Measurements from ENCODE around the gene ZNF367. TPM values are rescaled to one million over a fixed set of nuclear protein-coding genes. Genes with fewer than 3 reads are reported as not detected.

ZNF367 gene
- total and polyA plus RNA-seq, 7 donors: 0.28 to 3.5 (median 1.4) TPM

GRCh38 chr9:96460470-96460869, 42.3 kb upstream of the ZNF367 start:
- Histone ChIP-seq H3K4me3 (no peak overlapping the region), H3K27me3 (no peaks in the 10 kb centered on the region), H3K9me3 (no peaks in the 10 kb centered on the region), H3K27ac (no peak overlapping the region), H3K36me3 (peaks cover 0 to 25% (median 5%) of the 10 kb centered on the region in 4 donors), H3K4me1 (no peaks in the 10 kb centered on the region)
- no peak for DNase-seq
- 94 to 96% methylated on average over 5 of the region's 5 CpGs for WGBS, 2 donors
- TF ChIP-seq CTCF (IDR thresholded peaks at IDR 0.05) (no peak), EP300 (IDR thresholded peaks at IDR 0.05) (no peak), POLR2A (IDR thresholded peaks at IDR 0.05) (no peak), POLR2AphosphoS5 (IDR thresholded peaks at IDR 0.05) (no peak)
- intact Hi-C loops (cut with DNase I): no loop called here

- H3K9me3 ChIP-seq: no peaks in the 10 kb centered on the region
- intact Hi-C loops (cut with DNase I): no loop called here
- no peak for DNase-seq
- H3K27ac ChIP-seq: no peak overlapping the region
- TF ChIP-seq CTCF (IDR thresholded peaks at IDR 0.05): no peak
- TF ChIP-seq POLR2A (IDR thresholded peaks at IDR 0.05): no peak
- peaks cover 0 to 22% (median 4%) of the 10 kb centered on the region in 4 donors for H3K36me3 ChIP-seq
- no peak overlapping the region for H3K4me3 ChIP-seq
- 96 to 97% methylated on average over 7 of the region's 7 CpGs for WGBS, 2 donors
- no peaks in the 10 kb centered on the region for H3K27me3 ChIP-seq
- no peaks in the 10 kb centered on the region for H3K4me1 ChIP-seq
These were observed 41.3 kb upstream of the ZNF367 start for GRCh38 chr9:96459268-96460007.

GRCh38 chr9:96458226-96458625, 40.1 kb upstream of the ZNF367 start:
- WGBS, 2 donors: 93 to 94% methylated on average over 8 of the region's 8 CpGs
- H3K4me1 ChIP-seq: no peaks in the 10 kb centered on the region
- H3K27me3 ChIP-seq: no peaks in the 10 kb centered on the region
- H3K9me3 ChIP-seq: no peaks in the 10 kb centered on the region
- H3K27ac ChIP-seq: no peak overlapping the region
- no peak for DNase-seq
- intact Hi-C loops (cut with DNase I): no loop called here
- H3K4me3 ChIP-seq: no peak overlapping the region
- peaks cover 0 to 22% (median 4%) of the 10 kb centered on the region in 4 donors for H3K36me3 ChIP-seq
- no peak for TF ChIP-seq POLR2AphosphoS5 (IDR thresholded peaks at IDR 0.05)
- TF ChIP-seq POLR2A (IDR thresholded peaks at IDR 0.05): no peak
- no peak for TF ChIP-seq CTCF (IDR thresholded peaks at IDR 0.05)
- no peak for TF ChIP-seq EP300 (IDR thresholded peaks at IDR 0.05)

GRCh38 chr9:96457266-96457665, 39.1 kb upstream of the ZNF367 start:
- Histone ChIP-seq H3K27me3 (no peaks in the 10 kb centered on the region), H3K4me1 (no peaks in the 10 kb centered on the region), H3K27ac (no peak overlapping the region), H3K4me3 (no peak overlapping the region), H3K36me3 (peaks cover 0 to 22% (median 4%) of the 10 kb centered on the region in 4 donors), H3K9me3 (no peaks in the 10 kb centered on the region)
- TF ChIP-seq POLR2AphosphoS5 (IDR thresholded peaks at IDR 0.05) (no peak), POLR2A (IDR thresholded peaks at IDR 0.05) (no peak), EP300 (IDR thresholded peaks at IDR 0.05) (no peak), CTCF (IDR thresholded peaks at IDR 0.05) (no peak)
- DNase-seq: no peak
- intact Hi-C loops (cut with DNase I): no loop called here
- WGBS, 2 donors: 94 to 95% methylated on average over 4 of the region's 4 CpGs

All from sigmoid colon (tissue), 7 donors.